HG03521 (cell line): ENCODE results near the gene CLDN20.
"Not testable (repeated sequence)": the region's sequence is repeated elsewhere in the genome, so short reads cannot be mapped to it uniquely, and the experiment has no call there.

Experiments
- ATAC-seq: cut with Tn5 transposase; IDR thresholded peaks from one replicate; pipeline ENCODE4 v1.9.1; 2021; ENCODE audit warnings: mild to moderate bottlenecking, moderate library complexity; ENCODE audit not compliant: unreplicated experiment

The CLDN20 gene, protein sequence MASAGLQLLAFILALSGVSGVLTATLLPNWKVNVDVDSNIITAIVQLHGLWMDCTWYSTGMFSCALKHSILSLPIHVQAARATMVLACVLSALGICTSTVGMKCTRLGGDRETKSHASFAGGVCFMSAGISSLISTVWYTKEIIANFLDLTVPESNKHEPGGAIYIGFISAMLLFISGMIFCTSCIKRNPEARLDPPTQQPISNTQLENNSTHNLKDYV

DNA sequence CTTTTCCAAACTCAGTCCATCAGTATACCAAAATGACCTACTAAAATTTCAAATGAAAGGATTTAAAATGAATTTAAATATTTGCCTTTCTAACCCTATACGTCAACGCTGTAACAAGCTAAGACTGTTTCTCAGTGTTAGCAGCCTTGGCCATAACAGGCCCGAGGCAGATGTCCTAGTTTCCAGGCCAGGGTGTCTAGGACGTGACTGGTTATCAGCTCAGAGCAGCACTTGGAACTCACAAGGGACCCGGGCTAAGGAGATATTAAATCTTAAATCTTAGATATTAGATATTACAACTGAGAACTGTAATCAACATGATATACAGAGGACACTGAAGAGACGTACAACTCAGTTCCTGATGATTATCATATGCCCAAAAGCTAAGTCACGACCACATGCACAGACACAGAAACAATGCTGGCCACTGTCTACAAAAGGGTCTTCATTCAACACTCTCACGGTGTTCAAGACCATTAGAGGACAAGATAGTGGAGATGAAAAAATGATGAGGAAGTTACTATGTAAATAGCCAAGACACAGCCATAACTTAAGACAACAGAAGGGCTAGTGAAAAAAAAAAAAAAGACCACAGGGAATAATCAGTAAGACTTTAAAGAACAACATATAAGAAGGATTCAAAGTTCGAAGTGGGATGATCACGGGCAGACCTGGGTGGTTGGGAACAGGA is at the start of gene CLDN20:
Gene CLDN20, plus strand, starts transcription at position 641 of the 691 bp plus-strand sequence. CDS start 11,707 bp downstream, outside the sequence.
- ATAC-seq: no peak

DNA sequence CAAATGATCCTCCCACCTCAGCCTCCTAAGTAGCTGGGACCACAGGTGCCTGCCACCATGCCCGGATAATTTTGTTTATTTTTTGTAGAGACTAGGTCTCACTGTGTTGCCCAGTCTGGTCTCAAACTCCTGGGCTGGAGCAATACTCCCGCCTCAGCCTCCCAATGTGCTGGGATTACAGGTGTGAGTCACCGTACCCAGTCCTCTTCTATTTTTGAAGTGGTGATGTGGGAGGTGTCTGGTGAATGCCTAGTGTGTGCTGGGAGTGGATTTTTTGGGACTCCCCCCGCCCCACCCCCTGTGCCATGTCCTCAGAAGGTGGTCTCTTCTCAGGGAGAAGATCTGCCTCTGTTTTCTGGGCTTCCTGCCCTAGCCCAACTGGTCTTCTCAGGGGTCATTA is 47.9 kb upstream of the CLDN20 start:
- ATAC-seq: no peak

DNA sequence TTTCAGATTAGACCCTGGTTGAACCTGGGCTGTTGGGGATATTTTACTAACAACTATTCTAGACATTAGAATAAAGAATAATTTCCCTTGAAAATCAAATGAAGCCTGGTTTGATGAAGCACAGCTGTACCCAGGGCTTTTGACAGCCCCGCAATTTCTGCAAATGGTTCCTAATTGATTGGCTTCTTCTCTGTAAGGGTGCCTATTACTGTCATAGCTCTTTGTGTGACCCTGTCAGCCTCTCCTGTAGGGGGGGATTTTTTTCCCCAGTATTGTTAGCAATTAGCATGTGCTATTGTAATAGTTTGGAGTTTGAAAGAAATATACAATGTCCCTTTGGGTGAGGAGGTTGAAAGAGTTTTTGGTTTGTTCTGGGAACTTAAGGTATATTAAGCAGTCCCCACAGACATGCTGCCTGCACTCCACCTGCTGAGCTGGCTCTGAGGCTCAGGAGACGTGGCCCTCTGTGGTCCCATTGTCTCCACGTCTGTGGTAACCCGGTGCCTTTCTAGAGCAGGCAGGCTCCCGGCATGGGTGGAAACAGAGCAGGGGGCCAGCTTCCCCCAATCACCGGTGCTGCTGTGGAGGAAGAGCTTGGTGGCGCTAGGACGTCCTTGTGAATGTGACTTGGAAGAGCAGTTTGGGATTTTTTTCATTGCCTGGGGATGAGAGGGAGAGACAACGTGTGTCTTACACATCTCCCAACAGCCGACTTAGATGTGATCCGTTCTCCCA is 47.3 kb upstream of the CLDN20 start:
- no peak for ATAC-seq

DNA sequence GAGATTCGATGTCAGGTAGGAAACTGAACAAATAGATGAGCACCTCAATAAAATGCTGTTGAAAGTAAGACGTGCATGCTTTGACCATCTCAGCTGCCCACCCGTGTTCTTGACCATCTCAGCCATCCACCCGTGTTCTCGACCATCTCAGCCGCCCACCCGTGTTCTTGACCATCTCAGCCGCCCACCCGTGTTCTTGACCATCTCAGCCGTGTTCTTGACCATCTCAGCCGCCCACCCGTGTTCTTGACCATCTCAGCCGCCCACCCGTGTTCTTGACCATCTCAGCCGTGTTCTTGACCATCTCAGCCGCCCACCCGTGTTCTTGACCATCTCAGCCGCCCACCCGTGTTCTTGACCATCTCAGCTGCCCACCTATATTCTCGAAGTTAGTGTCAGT is 45.1 kb upstream of the CLDN20 start:
- ATAC-seq: not testable (repeated sequence)

DNA sequence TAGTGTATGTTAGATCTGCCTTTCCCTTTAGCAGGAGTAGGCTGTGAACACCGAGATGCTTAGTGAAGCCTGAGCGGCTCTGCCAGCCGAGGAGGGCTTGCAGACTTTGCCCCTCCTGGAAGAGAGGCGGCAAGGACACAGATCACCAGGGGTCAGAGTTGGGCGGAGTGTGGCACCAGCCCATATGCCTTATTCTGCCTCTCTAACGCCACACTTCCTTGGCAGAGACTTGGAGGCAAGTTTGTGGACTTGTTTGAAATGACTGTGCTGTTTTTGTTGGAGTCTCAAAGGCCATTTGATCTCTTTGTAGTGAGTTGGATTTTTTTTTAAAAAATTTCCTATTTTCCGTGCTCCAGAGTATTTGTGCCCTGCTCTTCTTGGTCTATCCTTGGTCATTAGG is 44.5 kb upstream of the CLDN20 start:
- no peak for ATAC-seq

DNA sequence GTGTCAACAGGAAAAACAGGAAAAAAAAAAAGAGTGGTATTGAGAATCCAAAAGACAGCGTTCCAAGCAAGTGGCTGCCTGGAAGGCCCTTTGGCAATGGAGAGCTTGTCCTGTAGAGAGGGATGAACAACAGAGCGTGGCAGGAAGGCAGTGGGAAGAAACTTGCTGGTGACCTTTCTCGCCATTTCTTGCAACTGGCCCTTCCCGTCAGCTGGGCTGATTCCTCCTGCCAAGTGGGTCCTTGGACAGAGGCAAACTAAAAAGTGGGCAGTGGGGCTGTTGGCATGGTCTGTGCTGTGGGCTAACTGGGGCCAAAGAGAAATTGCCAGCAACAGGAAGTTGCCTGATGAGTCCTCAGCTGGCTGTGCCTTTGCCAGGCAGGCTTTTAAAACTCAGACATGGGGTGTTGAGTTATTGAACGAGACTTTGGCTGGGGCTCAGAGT is 43.9 kb upstream of the CLDN20 start:
- ATAC-seq: no peak

DNA sequence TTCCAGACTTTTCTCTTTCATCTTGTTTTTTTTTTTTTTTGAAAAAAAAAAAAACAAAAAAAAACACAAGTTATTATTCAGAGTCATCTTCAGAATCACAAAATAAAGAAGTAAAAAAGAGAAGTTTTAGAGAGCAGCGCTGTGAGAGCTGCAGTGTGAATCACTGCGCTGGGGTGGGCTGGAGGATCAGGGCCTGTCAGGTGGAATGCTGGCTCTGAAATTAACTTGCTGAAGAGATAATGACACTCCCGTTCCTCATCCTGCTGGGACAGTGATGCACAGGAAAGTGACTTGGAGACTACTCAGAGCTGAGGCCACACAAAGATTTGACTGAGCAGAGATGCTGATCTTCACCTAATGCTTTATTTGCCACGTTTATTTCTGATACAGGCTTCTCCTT is 42.7 kb upstream of the CLDN20 start:
- ATAC-seq: no peak

DNA sequence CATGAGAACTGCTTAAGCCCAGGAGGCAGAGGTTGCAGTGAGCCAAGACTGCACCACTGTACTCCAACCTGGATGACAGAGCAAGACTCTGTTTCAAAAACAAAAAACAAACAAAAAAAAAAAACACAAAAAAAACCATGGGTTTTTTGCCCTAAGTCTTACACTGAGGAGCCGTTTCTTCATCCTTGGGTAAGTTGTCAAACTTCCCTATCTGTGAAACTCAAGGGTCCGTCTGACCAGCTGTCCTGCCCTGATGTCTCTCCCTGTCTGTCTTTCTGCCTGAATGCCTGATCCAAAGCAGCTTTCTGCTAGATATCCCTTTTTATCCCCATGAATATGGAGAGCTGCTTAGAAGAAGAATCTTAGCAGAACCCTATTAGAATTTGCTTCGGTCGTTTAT is 41.3 kb upstream of the CLDN20 start:
- no peak for ATAC-seq

DNA sequence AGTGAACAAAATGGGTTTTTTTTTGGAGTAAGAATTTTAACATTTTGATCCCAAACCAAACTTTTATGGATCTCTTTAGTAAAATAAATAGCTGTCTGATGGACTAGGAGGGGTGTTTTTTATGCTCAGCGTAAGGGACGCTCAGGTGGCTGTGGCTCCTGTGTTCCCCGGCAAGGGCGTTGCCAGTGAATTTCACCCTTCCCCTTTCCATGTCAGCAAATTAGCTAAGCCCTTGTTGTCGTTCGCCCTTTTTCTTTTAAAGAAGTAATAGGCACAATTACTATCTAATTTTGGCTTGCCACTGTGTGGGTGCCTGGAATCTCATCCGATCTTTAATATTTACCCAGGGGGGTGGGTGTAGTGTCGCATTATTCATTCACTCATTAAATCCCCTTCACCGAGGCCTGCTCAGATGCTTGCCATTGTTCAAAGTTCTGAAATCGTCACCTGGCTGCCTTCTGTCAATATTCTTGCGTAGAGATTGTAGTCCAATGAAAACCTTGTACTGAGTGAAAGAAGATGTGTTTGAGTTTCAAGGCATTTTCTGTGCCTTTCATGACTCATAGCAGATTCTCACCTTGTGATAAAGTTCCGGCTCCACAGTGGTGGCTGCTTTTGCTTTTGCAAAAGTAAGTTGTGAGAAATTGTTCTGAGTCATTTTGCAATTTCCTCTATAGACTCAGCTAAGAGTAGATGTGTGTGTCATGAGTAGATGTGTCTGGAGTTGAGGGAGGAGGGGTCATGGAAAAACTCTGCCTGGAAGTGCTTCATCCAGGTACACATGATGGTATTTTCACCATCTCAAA is 40.0 kb upstream of the CLDN20 start:
- ATAC-seq: peak; percentile 96

DNA sequence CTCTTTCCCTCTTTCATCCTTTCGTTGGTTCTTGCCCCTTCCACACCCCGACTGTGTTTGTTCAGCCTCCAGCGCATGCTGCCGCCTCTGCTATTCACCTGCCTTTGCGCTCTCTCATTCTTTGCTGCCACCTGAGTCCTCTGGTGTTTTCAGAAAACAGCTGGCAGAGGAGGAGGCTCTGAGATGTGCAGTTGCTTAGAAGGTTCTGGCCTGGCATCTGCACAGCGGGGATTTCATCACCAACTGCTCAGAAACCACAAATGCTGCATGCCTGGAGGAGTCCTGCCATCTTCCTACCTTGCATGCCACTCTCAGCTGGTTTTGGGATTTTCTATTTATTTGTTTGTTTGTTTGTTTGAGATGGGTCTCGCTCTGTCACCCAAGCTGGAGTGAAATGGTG is 39.2 kb upstream of the CLDN20 start:
- no peak for ATAC-seq

DNA sequence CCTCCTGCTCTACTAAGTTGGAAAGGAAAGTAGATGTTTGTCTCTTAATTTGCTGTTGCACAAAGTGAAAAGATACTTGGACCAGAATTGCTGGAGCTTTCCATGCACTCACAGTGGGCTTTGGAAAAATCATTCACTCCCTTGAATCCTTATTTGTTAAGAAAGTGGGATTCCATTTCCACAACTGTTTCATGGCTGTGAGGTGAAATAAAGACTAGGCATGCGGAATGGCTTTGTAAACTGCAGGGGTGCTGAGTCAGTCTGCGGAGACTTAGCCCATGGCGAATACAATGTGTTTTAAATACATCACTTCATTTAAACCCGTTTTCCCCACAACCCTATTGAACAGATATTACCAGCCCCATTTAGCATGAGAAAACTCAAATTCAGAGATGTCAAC is 36.8 kb upstream of the CLDN20 start:
- ATAC-seq: no peak

DNA sequence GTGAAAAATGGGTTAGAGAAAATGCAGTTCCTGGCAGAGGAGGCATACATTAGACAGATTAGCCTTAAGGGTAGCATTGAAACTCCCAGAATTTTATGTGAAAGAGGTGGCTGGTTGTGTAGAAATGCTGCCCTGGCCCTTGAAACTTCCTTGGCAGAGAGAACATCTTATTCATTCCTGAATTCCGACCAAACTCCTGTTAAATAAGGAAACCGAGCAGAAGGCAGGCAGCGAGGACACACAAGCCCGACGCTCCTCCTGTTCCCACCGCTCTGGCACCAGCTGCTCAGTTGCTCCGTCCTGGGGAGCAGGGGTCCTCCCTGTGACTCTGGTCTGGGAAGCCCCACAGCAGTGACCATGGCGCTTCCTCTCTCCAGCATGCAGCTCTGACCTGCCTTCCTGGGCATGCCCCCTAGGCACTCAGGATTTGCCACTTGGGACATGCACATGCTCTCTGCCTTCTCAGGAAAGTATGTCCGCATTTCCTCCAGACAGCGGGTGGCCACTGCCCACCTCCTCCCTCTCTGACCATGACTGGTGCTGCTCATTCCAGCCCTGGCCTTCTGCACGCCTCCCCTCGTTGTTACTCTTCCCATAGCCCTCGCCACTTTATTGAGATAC is 35.2 kb upstream of the CLDN20 start:
- ATAC-seq: no peak

DNA sequence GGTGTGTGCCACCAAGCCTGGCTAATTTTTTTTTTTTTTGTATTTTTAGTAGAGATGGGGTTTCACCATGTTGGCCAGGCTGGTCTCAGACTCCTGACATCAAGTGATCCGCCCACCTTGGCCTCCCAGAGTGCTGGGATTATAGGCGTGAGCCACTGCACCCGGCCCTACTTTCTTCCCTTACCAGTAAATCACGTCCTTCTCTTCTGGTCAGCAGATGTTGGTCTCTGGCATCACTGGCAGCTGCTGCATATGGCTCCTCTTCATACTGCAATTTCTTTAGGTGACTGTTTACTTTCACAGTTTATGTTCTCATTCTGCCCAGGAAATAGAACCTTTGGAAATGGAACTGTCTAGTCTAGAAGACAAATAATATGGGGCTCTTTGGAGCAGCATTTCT is 32.8 kb upstream of the CLDN20 start:
- not testable (repeated sequence) for ATAC-seq

DNA sequence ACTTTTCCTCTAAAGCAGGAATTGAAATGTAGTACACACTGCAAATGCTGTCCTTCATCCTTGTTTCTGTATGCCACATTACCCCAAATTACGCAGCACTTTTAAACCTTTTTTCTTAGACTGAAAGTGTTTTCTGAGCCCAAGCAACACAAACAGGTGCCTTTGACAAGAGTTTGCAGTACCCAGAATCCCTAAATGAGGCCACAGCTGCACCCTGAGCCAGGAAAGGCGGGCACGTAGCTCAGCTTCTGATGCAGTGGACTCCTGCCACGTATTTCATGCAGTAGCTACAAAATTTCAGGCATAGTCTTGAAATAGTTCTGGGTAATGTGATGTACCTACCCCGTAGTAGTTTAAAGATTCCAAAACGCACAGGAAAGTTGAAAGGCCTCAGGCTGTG is 31.0 kb upstream of the CLDN20 start:
- no peak for ATAC-seq

DNA sequence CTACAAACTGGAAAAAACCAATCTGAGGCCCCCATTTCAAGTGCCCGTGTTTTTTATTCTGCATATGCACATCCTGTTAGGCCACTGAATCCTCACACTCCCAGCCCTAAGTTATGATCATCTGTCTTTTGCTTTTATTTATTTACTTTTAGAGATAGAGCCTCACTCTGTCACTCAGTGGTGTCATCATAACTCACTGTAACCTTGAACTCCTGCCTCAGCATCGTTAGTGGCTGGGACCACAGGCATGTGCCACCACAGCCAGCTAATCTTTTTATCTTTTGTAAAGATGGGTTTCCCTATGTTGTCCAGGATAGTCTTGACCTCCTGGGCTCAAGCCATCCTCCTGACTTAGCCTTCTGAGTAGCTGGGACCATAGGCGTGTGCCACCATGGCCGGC is 29.6 kb upstream of the CLDN20 start:
- ATAC-seq: no peak

DNA sequence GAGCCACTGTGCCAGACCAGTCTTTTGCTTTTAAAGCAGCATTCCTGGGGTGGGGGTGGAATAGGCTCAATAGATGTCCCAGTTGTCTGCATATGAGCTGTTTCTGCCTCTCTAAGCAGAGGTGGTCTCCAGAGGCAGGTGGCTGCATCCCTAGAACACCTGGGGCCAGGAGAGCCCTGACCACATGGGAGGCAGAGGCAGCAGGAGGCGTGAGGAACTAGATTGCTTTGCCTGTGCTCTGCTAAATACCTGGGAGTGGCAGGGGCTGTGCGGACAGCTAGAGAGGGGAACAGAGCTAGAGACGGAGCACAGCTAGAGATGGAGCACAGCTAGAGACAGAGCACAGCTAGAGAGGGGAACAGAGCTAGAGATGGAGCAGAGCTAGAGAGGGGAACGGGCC is 29.1 kb upstream of the CLDN20 start:
- no peak for ATAC-seq

DNA sequence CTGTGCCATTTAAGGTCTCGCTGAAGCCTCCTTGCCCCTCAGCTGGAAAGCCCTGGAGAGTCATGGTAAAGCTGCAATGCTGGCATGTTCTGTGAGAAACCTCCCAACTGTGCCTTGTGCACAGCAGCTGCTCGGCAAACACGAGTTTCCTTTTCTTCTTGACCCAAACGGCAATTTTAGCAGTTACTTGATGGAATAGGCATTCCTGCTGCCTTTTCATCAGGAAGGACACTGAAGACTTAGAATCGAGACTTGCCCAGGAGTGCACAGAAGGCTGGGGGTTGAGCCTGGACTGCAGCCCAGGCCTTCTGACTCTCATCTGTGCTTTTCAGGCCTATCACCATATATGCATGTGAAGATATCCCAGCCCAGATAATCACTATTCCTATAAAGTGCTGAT is 28.7 kb upstream of the CLDN20 start:
- no peak for ATAC-seq

DNA sequence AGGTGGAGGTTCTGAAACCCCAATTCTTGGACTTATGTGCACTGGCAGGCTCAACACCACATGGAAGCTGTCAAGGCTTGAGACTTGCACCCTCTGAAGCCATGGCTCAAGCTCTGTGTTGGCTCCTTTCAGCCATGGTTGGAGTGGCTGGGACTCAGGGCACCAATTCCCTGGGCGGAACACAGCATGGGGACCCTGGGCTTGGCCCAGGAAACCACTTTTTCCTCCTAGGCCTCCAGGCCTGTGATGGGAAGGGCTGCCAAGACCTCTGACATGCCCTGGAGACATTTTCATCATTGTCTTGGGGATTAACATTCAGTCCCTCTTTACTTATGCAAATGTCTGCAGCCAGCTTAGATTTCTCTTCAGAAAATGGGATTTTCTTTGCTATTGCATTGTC is 26.2 kb upstream of the CLDN20 start:
- ATAC-seq: no peak

DNA sequence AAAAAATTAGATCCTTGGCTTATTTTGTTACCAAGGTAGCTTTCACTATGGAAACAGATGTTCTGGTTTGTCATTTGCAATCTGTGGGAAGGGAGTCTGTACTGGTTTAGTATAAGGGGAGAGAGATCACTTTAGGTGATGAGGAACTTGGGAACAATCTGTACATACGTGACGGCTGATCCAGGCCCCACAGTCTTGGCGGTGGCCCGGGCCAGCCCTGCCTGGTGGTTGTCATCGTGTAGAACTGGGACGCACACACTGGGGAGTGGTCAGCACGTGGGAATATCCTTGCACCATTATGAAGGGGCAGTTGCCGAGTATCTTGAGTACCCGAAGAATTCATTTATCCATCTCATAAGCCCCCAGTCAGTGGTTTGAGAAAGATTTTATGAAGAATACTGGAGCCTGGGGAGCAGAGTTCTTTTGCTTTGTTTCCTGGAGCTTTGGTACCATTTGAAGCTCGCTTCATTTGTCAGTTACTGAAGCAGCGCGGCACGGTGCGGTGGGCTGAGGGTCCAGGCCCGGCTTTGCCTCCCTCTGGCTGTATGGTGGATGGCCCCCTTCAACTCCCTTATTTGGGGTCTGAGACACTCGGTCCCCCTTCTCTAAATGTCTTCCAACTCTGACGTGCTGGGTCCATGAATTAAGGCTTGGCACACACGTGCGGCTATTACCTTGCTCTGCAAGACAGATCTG is 22.8 kb upstream of the CLDN20 start:
- no peak for ATAC-seq

DNA sequence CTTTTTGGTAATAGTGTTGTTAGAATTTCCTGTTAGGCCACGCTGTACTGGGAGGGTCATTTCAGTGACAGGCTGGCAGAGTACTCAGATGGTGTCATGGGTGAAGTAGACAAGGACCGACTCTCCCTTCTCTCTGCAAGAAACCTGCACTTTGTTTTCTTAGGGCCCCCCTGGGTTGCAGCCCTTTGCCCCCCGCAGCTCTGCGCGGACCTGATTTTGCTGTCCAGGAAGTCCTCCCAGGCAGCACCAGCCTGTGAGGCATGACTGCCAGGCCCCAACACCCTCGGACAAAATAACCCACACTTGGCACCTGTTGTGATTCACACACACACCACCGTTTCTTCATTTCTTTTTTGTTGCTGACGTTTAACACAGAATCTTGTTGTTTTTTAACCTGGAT is 21.8 kb upstream of the CLDN20 start:
- no peak for ATAC-seq
